A673 (cell line): ENCODE data around the gene ARID3A. TPM values are rescaled to one million over a fixed set of nuclear protein-coding genes. Genes with fewer than 3 reads are reported as not detected.

Experiments used
- BruUV-seq: library from RNA; stranded (reverse); fragments of 400-500 nt; replicated peaks from 2 replicates; lab custom pipeline; 2021; lab: Mats Ljungman, UMichigan
- CTCF ChIA-PET: fragments of 300-600 bp; sonication (Branson Sonifier 250); formaldehyde crosslinking; loops from one replicate; lab custom pipeline; 2022; ENCODE audit warnings: antibody characterized with exemption; lab: Charles Lee
- POLR2A ChIA-PET: fragments of 300-600 bp; sonication (Branson Sonifier 250); formaldehyde crosslinking; loops from one replicate; lab custom pipeline; 2022; ENCODE audit warnings: antibody characterized with exemption; ENCODE audit not compliant: low non-redundant PET; lab: Charles Lee
- DNase-seq: peaks from one replicate; pipeline ENCODE4 v3.0.0-alpha.2; 2015; ENCODE audit warnings: low spot score
- H3K27ac ChIP-seq: fragments of 200-600 bp; sonication (generic); 2 replicates; pipeline ENCODE4 v1.5.1; 2016; ENCODE audit warnings: mixed run types, low read depth, mild to moderate bottlenecking, mixed read lengths, antibody characterized with exemption, low read length; ENCODE audit not compliant: poor library complexity, severe bottlenecking
- H3K27me3 ChIP-seq: fragments of 200-600 bp; sonication (generic); replicated peaks from 2 replicates; pipeline ENCODE4 v1.6.1; 2017; ENCODE audit warnings: mixed run types, low read depth, mild to moderate bottlenecking, mixed read lengths, antibody characterized with exemption, low read length; ENCODE audit not compliant: insufficient read depth, poor library complexity
- H3K36me3 ChIP-seq: fragments of 200-600 bp; sonication (generic); 2 replicates; pipeline ENCODE4 v1.6.1; 2016; ENCODE audit warnings: mixed run types, mild to moderate bottlenecking, mixed read lengths, antibody characterized with exemption, low read length; ENCODE audit not compliant: insufficient read depth, poor library complexity, severe bottlenecking
- H3K4me1 ChIP-seq: fragments of 200-600 bp; sonication (generic); 2 replicates; pipeline ENCODE4 v1.6.1; 2017; ENCODE audit warnings: mixed run types, mild to moderate bottlenecking, mixed read lengths, antibody characterized with exemption, low read length; ENCODE audit not compliant: insufficient read depth, poor library complexity, severe bottlenecking
- H3K4me3 ChIP-seq: fragments of 200-600 bp; sonication (generic); 2 replicates; pipeline ENCODE4 v1.5.1; 2016; ENCODE audit warnings: low read depth, mixed run types, mild to moderate bottlenecking, mixed read lengths, low read length; ENCODE audit not compliant: poor library complexity, severe bottlenecking
- H3K9me3 ChIP-seq: fragments of 200-600 bp; sonication (generic); 2 replicates; pipeline ENCODE4 v1.6.1; 2016; ENCODE audit warnings: mixed run types, low read depth, mild to moderate bottlenecking, mixed read lengths, antibody characterized with exemption, low read length; ENCODE audit not compliant: poor library complexity, severe bottlenecking
- EZH2 ChIP-seq: fragments of 200-600 bp; sonication (generic); IDR thresholded peaks from 2 replicates; pipeline ENCODE4 v1.6.1; 2017; ENCODE audit warnings: borderline replicate concordance, low read depth, mild to moderate bottlenecking, mixed read lengths, antibody characterized with exemption, low read length; ENCODE audit not compliant: poor library complexity, severe bottlenecking
- intact Hi-C: fragments of 100-400 bp; cut with micrococcal nuclease; formaldehyde crosslinking; loops from one replicate; pipeline ENCODE4 v1.10.0; 2022; ENCODE audit not compliant: unreplicated experiment
- total RNA-seq: library from RNA; stranded (reverse); gene quantifications from 2 replicates; pipeline ENCODE4 v1.2.3, GENCODE V29; 2021
- TF ChIP-seq, protein P1 (sequence below): fragments of 300-800, 200-600 bp; sonication (generic); conservative IDR thresholded peaks from 2 replicates; pipeline ENCODE4 v1.5.1; 2017; ENCODE audit warnings: low read depth, mild to moderate bottlenecking, antibody characterized with exemption, low read length, moderate library complexity, mixed read lengths

Gene ARID3A
- total RNA-seq, 1 experiment from 2014 or later = 19.6 TPM

DNA sequence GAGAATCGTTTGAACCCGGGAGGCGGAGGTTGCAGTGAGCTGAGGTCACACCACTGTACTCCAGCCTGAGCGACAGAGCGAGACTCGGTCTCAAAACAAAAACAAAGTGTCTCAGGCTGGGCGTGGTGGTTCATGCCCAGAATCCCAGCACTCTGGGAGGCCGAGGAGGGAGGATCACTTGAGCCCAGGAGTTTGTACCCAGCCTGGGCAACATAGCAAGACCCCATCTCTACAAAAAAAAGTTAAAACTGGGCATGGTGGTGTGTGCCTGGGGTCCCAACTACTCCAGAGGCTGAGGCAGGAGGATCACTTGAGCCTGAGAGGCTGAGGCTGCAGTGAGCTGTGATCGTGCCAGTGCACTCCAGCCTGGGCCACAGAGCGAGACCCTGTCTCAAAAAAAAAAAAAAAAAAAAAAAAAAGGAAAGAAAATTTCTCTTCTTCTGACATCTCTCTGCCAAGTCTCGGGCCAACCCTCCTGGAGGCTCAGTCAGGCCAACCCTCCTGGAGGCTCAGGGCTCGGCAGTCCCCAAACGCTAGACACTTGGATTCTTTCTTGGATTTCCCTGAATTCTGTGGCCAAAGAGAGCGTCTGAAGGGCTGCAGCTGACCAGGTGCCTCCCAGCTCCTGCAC lies 26.3 kb downstream of the ARID3A start:
- no peak for DNase-seq
- intact Hi-C loops = no loop called here
- no peak overlapping the region for H3K27ac ChIP-seq
- POLR2A ChIA-PET = no interaction called here
- H3K4me3 ChIP-seq = no peak overlapping the region
- H3K4me1 ChIP-seq = peaks cover 18% of the 10 kb centered on the region
- no TSS peak for BruUV-seq
- no peaks in the 10 kb centered on the region for H3K27me3 ChIP-seq
- H3K9me3 ChIP-seq = no peaks in the 10 kb centered on the region
- H3K36me3 ChIP-seq = no peaks in the 10 kb centered on the region
- CTCF ChIA-PET = no interaction called here
- TF ChIP-seq, protein P1, sequence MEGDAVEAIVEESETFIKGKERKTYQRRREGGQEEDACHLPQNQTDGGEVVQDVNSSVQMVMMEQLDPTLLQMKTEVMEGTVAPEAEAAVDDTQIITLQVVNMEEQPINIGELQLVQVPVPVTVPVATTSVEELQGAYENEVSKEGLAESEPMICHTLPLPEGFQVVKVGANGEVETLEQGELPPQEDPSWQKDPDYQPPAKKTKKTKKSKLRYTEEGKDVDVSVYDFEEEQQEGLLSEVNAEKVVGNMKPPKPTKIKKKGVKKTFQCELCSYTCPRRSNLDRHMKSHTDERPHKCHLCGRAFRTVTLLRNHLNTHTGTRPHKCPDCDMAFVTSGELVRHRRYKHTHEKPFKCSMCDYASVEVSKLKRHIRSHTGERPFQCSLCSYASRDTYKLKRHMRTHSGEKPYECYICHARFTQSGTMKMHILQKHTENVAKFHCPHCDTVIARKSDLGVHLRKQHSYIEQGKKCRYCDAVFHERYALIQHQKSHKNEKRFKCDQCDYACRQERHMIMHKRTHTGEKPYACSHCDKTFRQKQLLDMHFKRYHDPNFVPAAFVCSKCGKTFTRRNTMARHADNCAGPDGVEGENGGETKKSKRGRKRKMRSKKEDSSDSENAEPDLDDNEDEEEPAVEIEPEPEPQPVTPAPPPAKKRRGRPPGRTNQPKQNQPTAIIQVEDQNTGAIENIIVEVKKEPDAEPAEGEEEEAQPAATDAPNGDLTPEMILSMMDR = no peak
- no peak for TF ChIP-seq EZH2

DNA sequence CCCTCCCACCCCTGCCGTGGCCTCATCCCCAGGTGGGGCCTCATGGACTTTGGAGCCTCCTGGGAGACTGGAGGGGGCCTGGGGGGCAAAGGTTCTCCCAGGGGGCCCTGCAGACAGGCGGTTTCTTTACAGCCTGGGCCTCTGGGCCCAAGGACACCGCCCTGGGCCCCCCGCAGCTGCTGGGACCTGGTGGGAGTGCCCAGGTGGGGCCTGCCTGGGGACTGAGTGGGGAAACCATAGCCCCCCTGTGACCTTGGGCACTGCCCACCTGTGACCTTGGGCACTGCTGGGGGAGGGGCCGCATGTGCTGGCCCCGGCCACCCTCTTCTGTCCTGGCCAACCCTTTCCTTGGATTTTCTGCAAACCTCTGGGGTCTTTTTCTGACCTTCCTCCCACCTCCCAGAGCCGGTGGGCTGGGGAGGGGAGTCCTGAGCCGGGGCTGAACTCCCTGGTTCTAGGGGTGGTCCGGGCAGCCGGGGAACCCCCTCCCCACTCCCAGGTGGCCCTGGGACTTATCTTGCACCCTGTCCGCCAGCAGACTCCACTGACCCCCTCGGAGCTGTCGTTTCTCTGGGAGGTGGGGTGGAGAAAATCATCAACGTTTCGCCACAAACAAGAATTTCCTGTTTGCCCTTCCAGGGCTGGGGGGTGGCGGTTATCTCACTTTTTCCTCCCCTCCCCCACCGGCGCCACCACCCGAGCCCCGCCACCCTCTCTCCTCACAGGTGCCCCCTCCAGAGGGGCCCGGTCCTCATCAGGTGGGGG lies 27.0 kb downstream of the ARID3A start:
- no peaks in the 10 kb centered on the region for H3K27me3 ChIP-seq
- DNase-seq = no peak
- BruUV-seq = no TSS peak
- intact Hi-C loops = no loop called here
- H3K27ac ChIP-seq = peak overlapping the region; percentile 57
- no peaks in the 10 kb centered on the region for H3K36me3 ChIP-seq
- peaks cover 18% of the 10 kb centered on the region for H3K4me1 ChIP-seq
- POLR2A ChIA-PET = no interaction called here
- TF ChIP-seq, protein P1 = no peak
- TF ChIP-seq EZH2 = no peak
- no peaks in the 10 kb centered on the region for H3K9me3 ChIP-seq
- no peak overlapping the region for H3K4me3 ChIP-seq
- CTCF ChIA-PET = no interaction called here

DNA sequence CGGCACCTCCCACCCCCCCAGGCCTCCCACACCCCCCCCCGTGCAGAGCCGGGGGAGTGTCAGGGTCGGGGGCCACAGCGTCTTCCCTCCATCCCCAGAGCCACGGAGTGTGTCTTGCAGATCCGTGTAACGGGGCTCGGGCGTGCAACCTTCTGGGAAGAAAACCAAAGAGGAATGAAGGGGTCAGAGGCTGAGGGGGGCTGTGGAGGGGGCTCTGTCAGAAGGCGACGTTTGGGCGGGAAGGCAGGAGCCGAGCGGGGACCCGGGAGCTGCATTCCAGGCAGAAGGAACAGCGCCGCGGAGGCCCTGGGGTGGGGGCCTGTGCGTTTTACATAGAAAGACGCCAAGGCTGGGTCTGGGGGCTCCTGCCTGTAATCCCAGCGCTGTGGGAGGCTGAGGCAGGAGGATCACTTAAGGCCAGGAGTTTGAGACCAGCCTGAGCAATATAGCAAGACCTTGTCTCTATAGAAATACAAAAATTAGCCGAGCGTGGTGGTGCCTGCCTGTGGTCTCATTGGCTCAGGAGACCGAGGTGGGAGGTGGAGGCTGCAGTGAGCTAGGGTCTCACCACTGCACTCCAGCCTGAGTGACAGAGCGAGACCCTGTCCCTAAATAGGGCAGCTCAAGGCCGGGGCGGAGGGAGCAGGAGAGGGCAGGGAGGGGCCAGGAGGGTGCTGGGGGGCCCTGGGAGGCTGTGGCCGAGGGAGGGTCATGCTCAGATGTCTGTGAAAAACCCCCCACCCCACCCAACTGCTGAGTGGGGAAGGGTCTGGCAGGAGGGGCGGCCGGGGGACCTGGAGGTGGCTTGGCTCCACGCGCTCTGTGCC lies 27.8 kb downstream of the ARID3A start:
- DNase-seq = no peak
- intact Hi-C loops = no loop called here
- no TSS peak for BruUV-seq
- no peaks in the 10 kb centered on the region for H3K27me3 ChIP-seq
- CTCF ChIA-PET = no interaction called here
- no peak overlapping the region for H3K4me3 ChIP-seq
- peak overlapping the region; percentile 57 for H3K27ac ChIP-seq
- H3K9me3 ChIP-seq = no peaks in the 10 kb centered on the region
- POLR2A ChIA-PET = no interaction called here
- no peaks in the 10 kb centered on the region for H3K36me3 ChIP-seq
- TF ChIP-seq EZH2 = no peak
- TF ChIP-seq, protein P1 = no peak
- H3K4me1 ChIP-seq = peaks cover 18% of the 10 kb centered on the region
